Activated naive CD8-positive, alpha-beta T cell treated with anti-CD3 and anti-CD28 coated beads for 36 hours (primary cell): ENCODE measurements around the gene NUP93. TPM values are rescaled to one million over a fixed set of nuclear protein-coding genes. Genes with fewer than 3 reads are reported as not detected.

Source experiments
- DNase-seq: peaks from one replicate; pipeline ENCODE4 v3.0.0; 2021
- H3K27ac Mint-ChIP-seq: one replicate; pipeline ENCODE4 v1.8.0; 2022; ENCODE audit warnings: mild to moderate bottlenecking, moderate library complexity, mixed read lengths
- H3K27me3 Mint-ChIP-seq: one replicate; pipeline ENCODE4 v1.8.0; 2022; ENCODE audit warnings: mild to moderate bottlenecking, mixed read lengths
- H3K36me3 Mint-ChIP-seq: one replicate; pipeline ENCODE4 v1.8.0; 2021; ENCODE audit warnings: mild to moderate bottlenecking, mixed read lengths
- H3K4me1 Mint-ChIP-seq: one replicate; pipeline ENCODE4 v1.8.0; 2021; ENCODE audit warnings: mixed read lengths
- H3K4me3 Mint-ChIP-seq: one replicate; pipeline ENCODE4 v1.8.0; 2022; ENCODE audit warnings: mild to moderate bottlenecking, moderate library complexity, mixed read lengths
- H3K9me3 Mint-ChIP-seq: one replicate; pipeline ENCODE4 v1.8.0; 2022; ENCODE audit warnings: mixed read lengths
- total RNA-seq, 2 experiments: library from RNA; stranded (reverse); gene quantifications; one replicate each; pipeline ENCODE4 v1.2.3, GENCODE V29; 2021

NUP93 gene
- 100 to 1,000 TPM; 153 to 172 TPM for total RNA-seq

DNA sequence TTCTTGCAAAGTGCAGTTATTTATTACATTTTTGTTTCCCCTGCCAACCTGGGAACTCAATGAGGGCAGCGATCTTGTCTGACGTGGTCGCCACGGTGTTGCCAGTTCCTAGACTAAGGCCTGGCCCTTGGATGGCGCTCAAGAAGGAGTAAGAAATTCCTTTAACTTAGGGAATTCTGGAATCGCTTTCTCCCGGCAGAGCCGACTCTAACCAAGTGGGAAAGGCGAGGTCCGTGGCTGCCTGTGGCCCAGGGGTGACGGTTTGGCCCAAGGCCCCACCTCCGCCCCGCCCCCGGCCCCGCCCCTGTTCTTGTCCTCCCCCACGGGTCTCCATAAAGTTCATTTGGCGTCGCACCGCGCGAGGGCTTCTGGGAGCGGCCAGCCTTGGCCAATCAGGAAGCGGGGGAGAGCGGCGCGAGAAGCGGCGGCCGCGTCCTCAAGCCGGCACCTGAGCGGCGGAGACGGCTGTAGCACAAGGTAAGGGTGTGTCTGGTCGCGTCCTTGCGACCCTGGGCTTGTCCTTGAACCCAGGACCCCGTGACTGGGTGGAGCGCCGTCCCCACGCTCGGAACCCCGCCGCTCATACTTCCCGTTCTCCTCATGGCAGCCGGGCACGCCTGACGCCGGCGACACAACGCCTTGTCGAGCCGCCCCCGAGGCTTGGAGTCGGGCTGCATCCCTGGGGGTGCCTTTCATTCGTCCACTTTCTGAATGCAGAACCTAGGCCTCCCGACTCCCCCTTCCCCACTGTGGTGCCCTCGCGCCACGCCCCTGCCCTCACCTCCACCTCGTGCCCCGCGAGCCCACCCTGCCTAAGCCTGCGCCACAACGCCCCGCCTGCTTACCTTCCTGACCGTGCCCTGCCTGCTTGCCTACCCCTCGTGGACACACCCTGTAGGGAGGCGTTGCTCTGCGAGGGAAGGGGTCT is at the start of gene NUP93:
NUP93 (plus strand) TSS at position 395 of the 928 bp plus-strand sequence. CDS start 18,119 bp downstream, outside the sequence.
- Mint-ChIP-seq H3K4me1 (peaks cover 15% of the 10 kb centered on the region), H3K36me3 (peaks cover 4% of the 10 kb centered on the region), H3K9me3 (no peaks in the 10 kb centered on the region), H3K4me3 (no peak within 1 kb of the TSS), H3K27me3 (no peaks in the 10 kb centered on the region), H3K27ac (peak within 1 kb of the TSS; percentile 78)
- DNase-seq, result peak; percentile 90

DNA sequence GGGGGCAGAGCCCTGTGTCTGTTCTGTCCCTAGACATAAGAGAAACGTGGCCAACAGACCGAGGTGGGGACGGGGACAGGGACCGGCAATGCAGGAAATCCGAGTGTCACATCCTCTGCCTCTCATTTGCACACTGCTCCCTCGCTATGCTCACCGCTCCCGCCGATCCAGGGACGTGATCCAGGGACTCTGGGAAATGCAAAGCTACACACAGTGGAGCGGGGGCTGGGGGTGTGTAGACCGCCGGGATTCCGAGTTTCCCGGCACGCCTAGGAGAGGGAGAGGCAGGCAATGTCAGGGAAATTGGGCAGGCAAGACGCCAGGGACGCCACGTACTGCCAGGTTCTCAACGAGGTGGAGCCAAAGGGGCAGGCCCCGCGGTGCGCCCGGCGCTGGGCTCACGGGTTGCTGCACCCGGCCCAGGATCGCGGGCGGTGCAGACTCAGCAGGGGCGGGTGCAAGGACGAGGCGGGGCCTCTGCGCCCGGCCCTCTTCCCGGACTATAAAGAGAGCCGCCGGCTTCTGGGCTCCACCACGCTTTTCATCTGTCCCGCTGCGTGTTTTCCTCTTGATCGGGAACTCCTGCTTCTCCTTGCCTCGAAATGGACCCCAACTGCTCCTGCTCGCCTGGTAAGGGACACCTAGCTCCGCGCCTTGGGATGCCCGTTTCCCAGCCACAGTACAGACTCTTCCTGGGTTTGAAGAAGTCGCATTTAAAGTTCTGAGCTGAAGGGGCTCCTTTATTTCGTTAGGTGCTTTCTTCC is 47.8 kb upstream of the NUP93 start, which contains the start of gene MT1X:
MT1X (plus strand) TSS at position 532 of the 764 bp plus-strand sequence; CDS start at position 603, 71 bp downstream.
- Mint-ChIP-seq H3K9me3 (peaks cover 3% of the 10 kb centered on the region), H3K27me3 (no peaks in the 10 kb centered on the region), H3K4me3 (peak within 1 kb of the TSS; percentile 96), H3K36me3 (peaks cover 16% of the 10 kb centered on the region), H3K4me1 (peaks cover 23% of the 10 kb centered on the region), H3K27ac (peak within 1 kb of the TSS; percentile 97)
- DNase-seq, result peak; percentile 95

DNA sequence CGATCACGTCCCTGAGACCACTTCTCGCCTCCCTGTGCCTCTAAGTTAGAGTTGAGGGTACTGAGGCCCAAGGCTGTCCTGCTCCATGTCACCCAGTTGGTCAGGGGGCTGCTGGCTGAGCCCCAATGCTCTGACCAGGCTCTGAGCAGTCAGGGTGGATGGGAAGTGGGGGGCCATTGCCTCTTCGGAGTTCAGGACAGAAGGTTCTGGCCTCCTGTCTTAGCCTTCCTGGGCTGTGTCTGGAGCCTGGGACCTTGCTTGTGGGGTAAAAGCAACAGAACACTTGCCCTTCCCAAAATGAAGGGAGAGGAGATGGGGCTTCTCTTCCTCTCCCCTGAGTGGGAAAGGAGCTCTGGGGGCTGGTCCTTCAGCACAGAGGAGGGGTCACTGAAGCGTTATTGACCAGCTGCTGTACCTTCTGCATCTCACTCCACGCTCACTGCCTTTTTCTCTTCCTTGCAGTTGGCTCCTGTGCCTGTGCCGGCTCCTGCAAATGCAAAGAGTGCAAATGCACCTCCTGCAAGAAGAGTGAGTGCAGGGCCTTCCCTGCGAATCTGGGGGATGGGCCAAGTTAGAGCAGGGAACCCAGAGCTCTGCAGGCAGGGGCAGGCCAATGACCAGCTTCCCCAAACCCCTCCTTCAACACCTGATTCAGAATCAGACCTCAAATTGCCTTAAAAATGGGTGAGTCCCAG is 47.1 kb upstream of the NUP93 start:
- Mint-ChIP-seq H3K4me1 (peaks cover 23% of the 10 kb centered on the region), H3K4me3 (peak overlapping the region; percentile 96), H3K9me3 (peaks cover 3% of the 10 kb centered on the region), H3K27me3 (no peaks in the 10 kb centered on the region), H3K27ac (peak overlapping the region; percentile 97), H3K36me3 (peaks cover 16% of the 10 kb centered on the region)
- DNase-seq, result no peak

DNA sequence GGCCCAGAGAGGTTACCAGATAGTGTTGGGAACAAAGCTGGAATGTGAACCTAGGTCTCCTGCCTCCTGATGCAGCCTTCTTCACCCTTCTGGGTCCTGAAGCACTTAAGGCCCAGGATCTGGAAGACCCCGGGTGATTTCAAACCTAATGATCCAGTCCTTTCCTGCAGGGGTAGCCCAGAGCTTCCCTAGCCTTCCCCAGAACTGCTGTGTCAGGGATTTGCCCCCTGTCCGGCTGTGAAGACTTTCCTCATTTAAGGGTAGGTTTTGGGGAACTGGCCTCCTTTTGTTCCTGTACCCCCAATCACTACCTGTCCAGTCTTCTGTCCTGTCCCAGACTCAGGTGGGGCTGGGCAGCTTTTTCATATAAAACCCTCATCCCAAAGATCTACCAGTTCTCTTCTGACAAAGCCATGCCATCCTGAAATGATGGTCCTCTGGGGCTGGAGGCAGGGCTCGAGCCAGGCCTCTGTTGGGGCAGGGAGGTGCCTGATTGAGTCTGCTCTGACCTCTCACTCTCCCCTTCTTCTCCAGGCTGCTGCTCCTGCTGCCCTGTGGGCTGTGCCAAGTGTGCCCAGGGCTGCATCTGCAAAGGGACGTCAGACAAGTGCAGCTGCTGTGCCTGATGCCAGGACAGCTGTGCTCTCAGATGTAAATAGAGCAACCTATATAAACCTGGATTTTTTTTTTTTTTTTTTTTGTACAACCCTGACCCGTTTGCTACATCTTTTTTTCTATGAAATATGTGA is 46.3 kb upstream of the NUP93 start:
- H3K9me3 Mint-ChIP-seq, result peaks cover 3% of the 10 kb centered on the region
- no peaks in the 10 kb centered on the region for H3K27me3 Mint-ChIP-seq
- DNase-seq, result no peak
- peaks cover 23% of the 10 kb centered on the region for H3K4me1 Mint-ChIP-seq
- H3K36me3 Mint-ChIP-seq, result peaks cover 16% of the 10 kb centered on the region
- H3K27ac Mint-ChIP-seq, result no peak overlapping the region
- H3K4me3 Mint-ChIP-seq, result peak overlapping the region; percentile 96

DNA sequence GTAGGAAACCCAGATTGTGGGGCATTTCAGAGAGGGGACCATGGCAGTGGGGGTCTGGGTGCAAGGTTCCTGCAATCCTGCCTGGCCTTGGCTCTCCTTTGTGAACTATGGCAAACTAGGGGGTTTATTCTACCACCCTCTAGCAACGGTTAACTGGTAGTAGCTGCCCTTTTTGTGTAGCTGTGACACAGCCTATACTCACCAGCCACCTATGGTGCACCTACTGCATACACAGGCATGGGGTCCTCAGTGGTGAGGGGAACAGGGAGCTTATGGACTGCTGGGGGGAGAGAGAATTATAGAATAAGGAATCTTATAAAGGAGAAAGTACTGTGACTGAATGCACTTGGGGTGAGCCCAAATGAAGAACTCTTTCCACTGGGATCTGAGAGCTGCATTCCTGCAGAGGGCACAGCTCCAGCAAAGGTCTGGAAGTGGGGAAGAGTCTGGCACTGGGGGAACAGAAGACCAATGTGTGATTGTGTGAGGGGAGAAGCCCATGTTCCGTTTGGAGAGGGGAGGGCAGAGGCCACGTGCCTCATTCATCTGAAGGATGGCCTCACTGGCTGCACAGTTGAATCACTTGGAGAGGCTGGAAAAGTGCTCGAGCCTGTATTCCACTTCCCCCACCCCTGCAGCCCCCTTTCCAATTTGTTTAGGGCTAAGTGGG is 45.5 kb upstream of the NUP93 start:
- Mint-ChIP-seq H3K4me3 (peak overlapping the region; percentile 96), H3K27me3 (no peaks in the 10 kb centered on the region), H3K4me1 (peaks cover 23% of the 10 kb centered on the region), H3K27ac (no peak overlapping the region), H3K9me3 (peaks cover 3% of the 10 kb centered on the region), H3K36me3 (peaks cover 16% of the 10 kb centered on the region)
- no peak for DNase-seq

GRCh38 chr16:56684926-56685590 is 44.9 kb upstream of the NUP93 start:
- H3K36me3 Mint-ChIP-seq, result peaks cover 16% of the 10 kb centered on the region
- DNase-seq, result no peak
- peaks cover 23% of the 10 kb centered on the region for H3K4me1 Mint-ChIP-seq

DNA sequence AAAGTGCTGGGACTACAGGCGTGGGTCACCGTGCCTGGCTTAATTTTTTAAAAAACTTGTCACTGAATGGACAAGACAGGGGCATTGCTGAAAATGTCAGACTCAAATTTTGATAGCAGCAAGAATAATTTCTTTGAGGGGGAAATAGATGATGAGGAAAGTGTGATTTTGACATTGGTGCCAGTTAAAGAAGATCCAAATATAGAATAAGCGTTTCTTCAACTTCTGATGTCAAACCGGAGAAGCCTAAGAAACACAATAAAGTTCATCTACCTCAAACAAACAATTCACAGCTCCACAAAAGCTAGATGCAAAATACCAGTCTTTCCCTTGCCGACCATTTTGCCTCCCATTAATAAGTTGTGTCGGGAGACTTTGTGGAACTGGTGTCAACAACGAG is 43.2 kb upstream of the NUP93 start:
- no peak overlapping the region for H3K4me3 Mint-ChIP-seq
- H3K27ac Mint-ChIP-seq, result no peak overlapping the region

More at GRCh38 chr16:56684926-56685590, 44.9 kb upstream of the NUP93 start:
- H3K4me3 Mint-ChIP-seq, result no peak overlapping the region
- H3K9me3 Mint-ChIP-seq, result peaks cover 3% of the 10 kb centered on the region
- no peaks in the 10 kb centered on the region for H3K27me3 Mint-ChIP-seq
- no peak overlapping the region for H3K27ac Mint-ChIP-seq

GRCh38 chr16:56688762-56689161 is 41.2 kb upstream of the NUP93 start:
- H3K4me3 Mint-ChIP-seq, result no peak overlapping the region
- no peak for DNase-seq

More for the DNA sequence above, 43.2 kb upstream of the NUP93 start:
- no peak for DNase-seq
- Mint-ChIP-seq H3K9me3 (peaks cover 3% of the 10 kb centered on the region), H3K4me1 (peaks cover 17% of the 10 kb centered on the region), H3K36me3 (peaks cover 16% of the 10 kb centered on the region), H3K27me3 (no peaks in the 10 kb centered on the region)

DNA sequence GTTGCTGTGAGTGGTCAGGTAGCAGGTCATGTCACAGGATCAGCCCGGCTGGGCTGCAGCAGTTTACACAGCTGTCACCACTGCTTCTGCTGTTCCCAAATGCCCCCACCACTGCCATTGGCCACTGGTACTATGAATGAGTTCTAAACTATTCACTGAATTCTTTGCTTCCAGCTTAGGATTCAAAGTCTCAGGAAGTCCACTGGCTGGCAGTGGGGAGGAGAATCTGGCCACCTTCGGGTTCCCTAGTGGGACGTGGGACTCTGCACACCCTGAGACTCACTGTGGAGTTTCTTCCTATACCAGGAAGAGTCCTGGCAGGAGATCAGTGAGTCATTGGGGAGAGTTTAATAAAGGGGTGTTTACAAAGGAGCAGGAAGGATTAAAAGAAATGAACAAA is 40.8 kb upstream of the NUP93 start:
- DNase-seq, result no peak
- peaks cover 3% of the 10 kb centered on the region for H3K9me3 Mint-ChIP-seq
- H3K36me3 Mint-ChIP-seq, result peaks cover 8% of the 10 kb centered on the region
- H3K4me1 Mint-ChIP-seq, result peaks cover 4% of the 10 kb centered on the region
- no peak overlapping the region for H3K27ac Mint-ChIP-seq
- no peaks in the 10 kb centered on the region for H3K27me3 Mint-ChIP-seq
- H3K4me3 Mint-ChIP-seq, result no peak overlapping the region

More at GRCh38 chr16:56688762-56689161, 41.2 kb upstream of the NUP93 start:
- Mint-ChIP-seq H3K36me3 (peaks cover 12% of the 10 kb centered on the region), H3K27me3 (no peaks in the 10 kb centered on the region), H3K4me1 (peaks cover 7% of the 10 kb centered on the region), H3K27ac (no peak overlapping the region), H3K9me3 (peaks cover 3% of the 10 kb centered on the region)

DNA sequence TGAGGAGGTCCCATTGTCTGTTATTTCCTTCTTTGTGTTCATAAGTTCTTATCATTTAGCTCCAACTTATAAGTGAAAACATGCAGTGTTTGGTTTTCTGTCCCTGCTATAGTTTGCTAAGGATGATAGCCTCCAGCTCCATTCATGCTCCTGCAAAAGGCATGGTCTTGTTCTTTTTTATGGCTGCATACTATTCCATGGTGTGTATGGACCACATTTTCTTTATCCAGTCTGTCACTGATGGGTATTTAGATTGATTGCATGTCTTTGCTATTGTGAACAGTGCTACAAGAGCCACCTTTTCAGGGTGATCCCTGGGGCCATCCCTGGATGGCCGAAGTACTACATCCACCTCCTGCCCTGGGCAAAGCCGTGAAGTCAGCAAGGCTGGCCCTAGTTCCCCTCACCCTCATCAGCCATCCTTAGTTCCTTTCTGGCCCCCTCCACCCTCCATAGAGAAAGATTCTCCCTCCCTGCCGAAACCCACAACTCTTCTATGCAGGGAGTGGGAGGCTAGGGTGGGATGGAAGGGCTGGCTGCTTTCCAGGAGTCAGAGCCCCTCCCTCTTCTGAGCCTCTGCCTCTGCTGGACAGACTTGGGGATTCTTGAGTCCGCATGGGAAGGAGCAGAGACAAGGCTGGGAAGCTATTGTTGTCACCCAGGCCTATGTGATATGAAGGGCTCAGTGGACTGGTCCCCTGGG is 39.4 kb upstream of the NUP93 start:
- peaks cover 4% of the 10 kb centered on the region for H3K36me3 Mint-ChIP-seq
- H3K9me3 Mint-ChIP-seq, result peaks cover 3% of the 10 kb centered on the region
- no peak overlapping the region for H3K27ac Mint-ChIP-seq
- H3K4me1 Mint-ChIP-seq, result no peaks in the 10 kb centered on the region
- no peak overlapping the region for H3K4me3 Mint-ChIP-seq
- DNase-seq, result no peak
- no peaks in the 10 kb centered on the region for H3K27me3 Mint-ChIP-seq

GRCh38 chr16:56691885-56692284 is 38.0 kb upstream of the NUP93 start:
- no peaks in the 10 kb centered on the region for H3K36me3 Mint-ChIP-seq
- H3K27ac Mint-ChIP-seq, result no peak overlapping the region
- H3K4me1 Mint-ChIP-seq, result no peaks in the 10 kb centered on the region
- no peak for DNase-seq
- no peak overlapping the region for H3K4me3 Mint-ChIP-seq
- H3K27me3 Mint-ChIP-seq, result no peaks in the 10 kb centered on the region
- H3K9me3 Mint-ChIP-seq, result no peaks in the 10 kb centered on the region

GRCh38 chr16:56695246-56695645 is 34.7 kb upstream of the NUP93 start:
- no peaks in the 10 kb centered on the region for H3K4me1 Mint-ChIP-seq
- no peaks in the 10 kb centered on the region for H3K36me3 Mint-ChIP-seq
- H3K27ac Mint-ChIP-seq, result no peak overlapping the region
- no peak for DNase-seq
- H3K9me3 Mint-ChIP-seq, result no peaks in the 10 kb centered on the region
- no peaks in the 10 kb centered on the region for H3K27me3 Mint-ChIP-seq
- H3K4me3 Mint-ChIP-seq, result no peak overlapping the region
